NCI-H82 treated with DMSO at 0.1 percent for 48 hours (cell line): ENCODE results near the gene KLHL3.

Experiments
- DNase-seq: peaks from one replicate; lab custom pipeline; 2025; ENCODE audit not compliant: unreplicated experiment; lab: John Stamatoyannopoulos, UW

The KLHL3 gene

GRCh38 chr5:137592317-137592716, 143.6 kb downstream of the KLHL3 start:
- no peak for DNase-seq

DNA sequence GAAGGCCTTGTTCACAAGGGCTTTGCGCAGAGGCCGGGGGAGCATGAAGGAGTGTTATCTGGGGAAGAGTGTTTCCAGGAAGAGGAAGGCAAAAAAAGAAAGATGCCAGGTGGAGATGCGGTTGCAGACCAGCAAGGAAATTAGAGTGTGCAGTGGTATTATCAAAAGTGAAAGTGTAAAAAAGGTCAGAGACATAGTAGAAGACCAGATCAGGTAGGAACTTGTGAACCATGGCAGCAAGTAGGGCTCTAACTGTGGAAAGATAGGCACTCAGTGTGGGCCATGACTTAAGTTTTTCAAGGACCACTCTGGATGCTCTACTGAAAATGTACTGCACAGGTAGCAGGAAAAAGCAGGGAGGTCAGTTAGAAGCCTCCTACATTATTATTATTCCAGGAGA, 146.7 kb downstream of the KLHL3 start:
- DNase-seq = no peak

- DNase-seq = no peak
Measured at GRCh38 chr5:137587919-137588318, 148.0 kb downstream of the KLHL3 start.

DNA sequence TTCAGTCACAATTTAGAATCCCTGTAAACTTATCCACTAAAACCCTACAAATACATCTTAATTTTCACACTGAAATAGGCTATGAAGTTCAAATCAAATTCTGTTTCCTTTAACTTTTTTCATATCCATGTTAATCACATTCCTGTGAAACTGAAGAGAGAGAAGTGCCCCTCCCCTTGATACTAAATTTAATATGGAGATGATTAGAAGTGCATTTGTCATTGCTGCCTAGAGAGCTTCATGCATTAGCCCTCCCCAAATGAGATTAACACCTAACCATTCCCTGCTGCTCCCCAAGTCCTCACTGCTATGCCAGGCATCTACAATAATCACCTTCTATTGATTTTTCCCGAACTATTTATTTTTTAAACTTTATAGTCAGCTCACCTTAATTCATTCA, 151.6 kb downstream of the KLHL3 start:
- DNase-seq = no peak

DNA sequence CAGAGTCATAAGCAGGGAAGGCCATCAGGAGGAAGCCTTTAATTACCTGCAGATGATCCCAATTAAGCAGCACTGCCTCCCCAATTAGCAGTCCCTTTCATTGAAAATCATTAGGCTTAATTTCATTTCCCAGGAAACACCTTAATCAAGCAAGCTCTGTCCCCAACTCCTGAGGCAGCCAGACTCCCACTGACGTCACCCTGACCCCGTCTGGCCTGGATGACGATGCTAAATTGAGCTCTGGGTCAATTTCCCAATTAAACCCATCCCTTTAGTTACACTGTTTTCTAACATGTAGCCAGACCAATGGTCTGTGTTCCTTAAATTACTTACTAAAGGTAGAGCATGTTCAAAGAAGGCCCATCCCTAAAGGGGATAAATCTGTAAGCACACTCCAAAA, 152.8 kb downstream of the KLHL3 start:
- no peak for DNase-seq

GRCh38 chr5:137582218-137582617, 153.7 kb downstream of the KLHL3 start:
- DNase-seq = no peak

GRCh38 chr5:137581776-137582175, 154.1 kb downstream of the KLHL3 start:
- DNase-seq = no peak

DNA sequence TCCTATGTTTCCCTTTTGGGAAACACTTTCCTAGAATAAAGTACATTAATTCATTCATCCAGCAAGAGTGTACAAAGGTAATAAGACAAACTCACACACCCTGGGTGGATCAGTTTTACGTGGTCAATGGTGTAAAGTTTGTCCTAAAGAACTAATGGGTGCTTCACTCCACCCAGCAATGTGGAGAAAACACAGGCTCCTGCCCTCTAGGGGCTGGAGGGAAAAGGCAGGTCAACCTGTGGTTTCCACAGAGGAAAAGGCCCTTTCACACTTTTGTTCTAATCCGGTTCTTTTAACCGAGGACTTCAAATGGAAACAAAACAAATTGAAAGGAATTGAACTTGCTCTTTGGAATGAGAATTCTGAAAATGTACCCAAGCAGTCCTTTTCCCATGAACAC, 155.9 kb downstream of the KLHL3 start:
- no peak for DNase-seq

GRCh38 chr5:137575847-137576246, 160.0 kb downstream of the KLHL3 start:
- no peak for DNase-seq

- no peak for DNase-seq
Measured at GRCh38 chr5:137575211-137575610, 160.7 kb downstream of the KLHL3 start.

DNA sequence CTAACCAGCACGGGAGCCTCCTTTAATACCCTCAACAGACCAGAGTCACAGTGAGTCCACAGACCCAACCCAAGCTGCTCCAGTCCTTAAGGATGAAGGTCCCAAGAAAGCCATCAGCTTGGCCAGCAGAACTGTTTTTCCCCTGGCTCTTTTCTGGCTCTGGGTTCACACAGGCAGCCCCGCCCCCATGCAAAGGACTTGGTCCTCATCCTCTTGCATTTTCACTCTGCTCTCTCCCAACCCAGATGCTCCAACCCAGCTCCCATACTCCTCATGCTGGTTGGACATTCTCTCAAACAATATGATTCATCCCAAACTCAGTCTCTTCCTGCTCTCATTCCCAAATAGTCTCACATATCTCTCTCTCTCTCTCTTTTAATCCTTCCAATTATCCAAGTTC, 162.5 kb downstream of the KLHL3 start:
- DNase-seq = no peak

GRCh38 chr5:137572042-137572695, 163.7 kb downstream of the KLHL3 start:
- DNase-seq = no peak

DNA sequence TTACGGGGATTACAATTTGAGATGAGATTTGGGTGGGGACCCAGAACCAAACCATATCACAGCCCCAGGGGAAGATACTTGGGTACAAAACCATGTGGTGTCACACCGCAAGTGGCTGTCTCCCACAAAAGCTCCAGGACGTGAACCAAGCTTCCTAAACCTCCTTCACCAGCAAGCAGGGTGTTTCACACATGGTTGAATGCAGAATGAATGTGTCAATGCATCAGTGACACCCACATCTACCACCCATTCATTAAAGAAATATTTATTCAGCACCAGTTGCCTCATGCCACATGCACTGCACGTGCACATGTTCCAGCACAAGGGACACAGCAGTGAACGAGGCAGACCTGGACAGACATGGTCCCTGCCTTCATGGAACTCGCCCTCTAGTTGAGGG, 165.8 kb downstream of the KLHL3 start:
- no peak for DNase-seq
